K562 (cell line): ENCODE data around the gene GPATCH2.

Experiments used
- ATF1 ChIP-seq, 2 experiments: fragments of 450-650 bp in 1 of 2; IDR thresholded peaks; 2 replicates each; pipeline ENCODE4 v1.6.1; 2016; ENCODE audit warnings: missing compliant biosample characterization in 1 of 2, missing genetic modification characterization in 1 of 2
- CHD2 ChIP-seq: IDR thresholded peaks from 2 replicates; pipeline ENCODE4 v1.6.1; 2011; ENCODE audit warnings: low read depth, low read length
- FOXJ3 ChIP-seq: sonication (generic); formaldehyde crosslinking; IDR thresholded peaks from 2 replicates; pipeline ENCODE4 v1.4.0; 2020; ENCODE audit warnings: mild to moderate bottlenecking, missing genetic modification reagents
- TF ChIP-seq, protein P1 (sequence below): fragments of 450-650 bp; IDR thresholded peaks from 2 replicates; pipeline ENCODE4 v1.6.1; 2017; ENCODE audit warnings: mild to moderate bottlenecking, moderate library complexity
- TF ChIP-seq, protein P2 (sequence below): sonication (generic); formaldehyde crosslinking; IDR thresholded peaks from 2 replicates; pipeline ENCODE4 v1.8.1; 2023; ENCODE audit warnings: mild to moderate bottlenecking, missing genetic modification reagents

DNA sequence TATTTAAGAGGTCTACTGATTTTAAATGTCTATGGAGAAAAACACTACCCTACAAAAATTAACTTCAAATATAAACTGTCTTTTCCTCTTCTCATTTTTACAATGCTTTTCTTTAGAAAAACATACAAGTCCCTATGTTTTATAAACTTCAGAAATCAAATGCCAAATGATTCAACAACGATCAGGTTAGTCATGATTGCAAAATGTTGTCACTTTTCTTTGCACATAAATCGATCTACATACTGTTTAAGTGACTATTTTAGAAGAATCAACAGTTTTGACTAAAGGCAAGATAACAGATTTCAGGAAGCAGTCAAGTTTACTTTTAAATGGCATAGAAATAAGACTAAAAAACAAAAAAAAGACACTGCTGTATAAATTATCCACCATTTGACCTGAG, 168.7 kb downstream of the GPATCH2 start:
- TF ChIP-seq, protein P1, sequence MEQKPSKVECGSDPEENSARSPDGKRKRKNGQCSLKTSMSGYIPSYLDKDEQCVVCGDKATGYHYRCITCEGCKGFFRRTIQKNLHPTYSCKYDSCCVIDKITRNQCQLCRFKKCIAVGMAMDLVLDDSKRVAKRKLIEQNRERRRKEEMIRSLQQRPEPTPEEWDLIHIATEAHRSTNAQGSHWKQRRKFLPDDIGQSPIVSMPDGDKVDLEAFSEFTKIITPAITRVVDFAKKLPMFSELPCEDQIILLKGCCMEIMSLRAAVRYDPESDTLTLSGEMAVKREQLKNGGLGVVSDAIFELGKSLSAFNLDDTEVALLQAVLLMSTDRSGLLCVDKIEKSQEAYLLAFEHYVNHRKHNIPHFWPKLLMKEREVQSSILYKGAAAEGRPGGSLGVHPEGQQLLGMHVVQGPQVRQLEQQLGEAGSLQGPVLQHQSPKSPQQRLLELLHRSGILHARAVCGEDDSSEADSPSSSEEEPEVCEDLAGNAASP: no peak
- no peak for TF ChIP-seq ATF1 (CRISPR knock-in tag; IDR thresholded peaks at IDR 0.05)
- TF ChIP-seq ATF1 (tag; IDR thresholded peaks at IDR 0.05): no peak
- TF ChIP-seq FOXJ3 (CRISPR knock-in tag): no peak
- TF ChIP-seq, protein P2, sequence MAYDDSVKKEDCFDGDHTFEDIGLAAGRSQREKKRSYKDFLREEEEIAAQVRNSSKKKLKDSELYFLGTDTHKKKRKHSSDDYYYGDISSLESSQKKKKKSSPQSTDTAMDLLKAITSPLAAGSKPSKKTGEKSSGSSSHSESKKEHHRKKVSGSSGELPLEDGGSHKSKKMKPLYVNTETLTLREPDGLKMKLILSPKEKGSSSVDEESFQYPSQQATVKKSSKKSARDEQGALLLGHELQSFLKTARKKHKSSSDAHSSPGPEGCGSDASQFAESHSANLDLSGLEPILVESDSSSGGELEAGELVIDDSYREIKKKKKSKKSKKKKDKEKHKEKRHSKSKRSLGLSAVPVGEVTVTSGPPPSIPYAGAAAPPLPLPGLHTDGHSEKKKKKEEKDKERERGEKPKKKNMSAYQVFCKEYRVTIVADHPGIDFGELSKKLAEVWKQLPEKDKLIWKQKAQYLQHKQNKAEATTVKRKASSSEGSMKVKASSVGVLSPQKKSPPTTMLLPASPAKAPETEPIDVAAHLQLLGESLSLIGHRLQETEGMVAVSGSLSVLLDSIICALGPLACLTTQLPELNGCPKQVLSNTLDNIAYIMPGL: no peak
- no peak for TF ChIP-seq CHD2
